Right renal pelvis (tissue), 4 donors: Measurements from ENCODE around the gene ZNF12. TPM values are rescaled to one million over a fixed set of nuclear protein-coding genes. Genes with fewer than 3 reads are reported as not detected.
"Not testable (repeated sequence)": the region's sequence is repeated elsewhere in the genome, so short reads cannot be mapped to it uniquely, and the experiment has no call there.

Source experiments
- DNase-seq, 4 donors: peaks; one replicate each; pipeline ENCODE4 v3.0.0-alpha.2; 2013; ENCODE audit warnings: low read depth in 4 of 4, low spot score in 3 of 4, missing footprints in 1 of 4
- polyA plus RNA-seq, 4 donors: library from polyadenylated mRNA; unstranded; fragments of 120-200 nt; gene quantifications; one replicate each; pipeline ENCODE4 v1.2.1, GENCODE V29; 2013; ENCODE audit not compliant: insufficient read length in 4 of 4

Gene ZNF12
- polyA plus RNA-seq, 4 donors = 33.9 to 46.2 (median 44.4) TPM

- DNase-seq = no peak
These were observed 6.0 kb downstream of the ZNF12 start for GRCh38 chr7:6700793-6701192.

GRCh38 chr7:6691609-6692106 is 15.1 kb downstream of the ZNF12 start:
- no peak for DNase-seq

- no peak for DNase-seq
These were observed 15.6 kb downstream of the ZNF12 start for GRCh38 chr7:6691103-6691502.

- DNase-seq = no peak
These were observed 26.6 kb downstream of the ZNF12 start for GRCh38 chr7:6680146-6680545.

GRCh38 chr7:6675807-6676405 is 30.8 kb downstream of the ZNF12 start:
- no peak for DNase-seq

- DNase-seq = not testable (repeated sequence)
These were observed 35.9 kb downstream of the ZNF12 start for GRCh38 chr7:6670851-6671250.

- no peak for DNase-seq
These were observed 48.0 kb downstream of the ZNF12 start for GRCh38 chr7:6658618-6659345.

- no peak for DNase-seq
These were observed 50.3 kb downstream of the ZNF12 start for GRCh38 chr7:6656413-6656812.

GRCh38 chr7:6655636-6656385 is 50.9 kb downstream of the ZNF12 start:
- DNase-seq = no peak

GRCh38 chr7:6654842-6655610 is 51.7 kb downstream of the ZNF12 start:
- DNase-seq = no peak

- DNase-seq = no peak
These were observed 52.5 kb downstream of the ZNF12 start for GRCh38 chr7:6654113-6654841.

- no peak for DNase-seq
These were observed 53.4 kb downstream of the ZNF12 start for GRCh38 chr7:6653071-6654003.

- no peak for DNase-seq
These were observed 54.2 kb downstream of the ZNF12 start for GRCh38 chr7:6652446-6653011.

- no peak for DNase-seq
These were observed 54.8 kb downstream of the ZNF12 start for GRCh38 chr7:6651851-6652445.

GRCh38 chr7:6650521-6651011 is 56.2 kb downstream of the ZNF12 start:
- DNase-seq = no peak

GRCh38 chr7:6650086-6650485 is 56.7 kb downstream of the ZNF12 start:
- no peak for DNase-seq

GRCh38 chr7:6649241-6649961 is 57.3 kb downstream of the ZNF12 start:
- DNase-seq = no peak

- DNase-seq = no peak
These were observed 58.0 kb downstream of the ZNF12 start for GRCh38 chr7:6648815-6649104.
